Panc1 (cell line): ENCODE measurements around the gene PHLPP1. TPM values are rescaled to one million over a fixed set of nuclear protein-coding genes. Genes with fewer than 3 reads are reported as not detected.

ENCODE experiments used
- ATAC-seq: fragments of 200-7000 bp; cut with Tn5 transposase; 2 replicates; pipeline ENCODE4 v1.9.1; 2020; ENCODE audit warnings: mild to moderate bottlenecking, moderate library complexity
- BruUV-seq: library from RNA; stranded (reverse); fragments of 400-500 nt; replicated peaks from 2 replicates; lab custom pipeline; 2021; lab: Mats Ljungman, UMichigan
- CTCF ChIA-PET: fragments of 300-600 bp; sonication (Branson Sonifier 250); formaldehyde crosslinking; loops from one replicate; lab custom pipeline; 2022; ENCODE audit warnings: antibody characterized with exemption; lab: Charles Lee
- POLR2A ChIA-PET: fragments of 300-600 bp; sonication (Branson Sonifier 250); formaldehyde crosslinking; loops from one replicate; lab custom pipeline; 2022; ENCODE audit warnings: antibody characterized with exemption; lab: Charles Lee
- DNase-seq: peaks from one replicate; pipeline ENCODE4 v3.0.0-alpha.2; 2010; ENCODE audit warnings: low read depth, low spot score
- H3K27ac ChIP-seq: 2 replicates; pipeline ENCODE4 v1.5.1; 2011; ENCODE audit warnings: mild to moderate bottlenecking, low read length, inconsistent platforms
- H3K27me3 ChIP-seq: fragments of 200-500 bp; sonication (Bioruptor generic); 2 replicates; pipeline ENCODE4 v1.6.0; 2014; ENCODE audit warnings: low read length, inconsistent platforms; ENCODE audit not compliant: control insufficient read depth, insufficient read depth
- H3K36me3 ChIP-seq: fragments of 200-500 bp; sonication (Bioruptor generic); 2 replicates; pipeline ENCODE4 v1.5.1; 2014; ENCODE audit warnings: inconsistent platforms, mild to moderate bottlenecking, low read length, moderate library complexity; ENCODE audit not compliant: control insufficient read depth, insufficient read depth
- H3K4me1 ChIP-seq: 2 replicates; pipeline ENCODE4 v1.5.1; 2011; ENCODE audit warnings: inconsistent platforms, mild to moderate bottlenecking, low read length, moderate library complexity; ENCODE audit not compliant: control insufficient read depth, insufficient read depth
- H3K4me3 ChIP-seq, 2 experiments: 2 replicates each; pipeline ENCODE4 v1.5.1; 2011 to 2012; ENCODE audit warnings: low read depth in 2 of 2, low read length in 2 of 2, mild to moderate bottlenecking in 2 of 2, inconsistent platforms in 1 of 2, moderate library complexity in 1 of 2
- H3K9me3 ChIP-seq: fragments of 200-500 bp; sonication (Bioruptor generic); 2 replicates; pipeline ENCODE4 v1.5.1; 2014; ENCODE audit warnings: low read depth, mild to moderate bottlenecking, inconsistent platforms, low read length, moderate library complexity; ENCODE audit not compliant: control insufficient read depth, insufficient read depth
- POLR2AphosphoS5 ChIP-seq: IDR thresholded peaks from 2 replicates; pipeline ENCODE4 v1.6.1; 2012; ENCODE audit warnings: mild to moderate bottlenecking, low read depth, low read length, moderate library complexity
- SIN3A ChIP-seq: IDR thresholded peaks from 2 replicates; pipeline ENCODE4 v1.6.1; 2012; ENCODE audit warnings: low read depth, mild to moderate bottlenecking, low read length, moderate library complexity, borderline replicate concordance; ENCODE audit not compliant: insufficient read depth
- TCF7L2 ChIP-seq: IDR thresholded peaks from 2 replicates; pipeline ENCODE4 v1.6.1; 2011; ENCODE audit warnings: mild to moderate bottlenecking, low read depth, low read length, inconsistent platforms
- in situ Hi-C: cut with HindIII; loops from 2 replicates; pipeline ENCODE4 v1.10.0; 2016; ENCODE audit warnings: low sequenced_read_pairs, low pct_unique_long_range_greater_than_20kb
- intact Hi-C: fragments of 100-400 bp; cut with micrococcal nuclease; formaldehyde crosslinking; loops from one replicate; pipeline ENCODE4 v1.10.0; 2022; ENCODE audit not compliant: unreplicated experiment
- total RNA-seq: library from RNA; stranded (reverse); gene quantifications from one replicate; pipeline ENCODE4 v1.2.1, GENCODE V29; 2021; ENCODE audit not compliant: unreplicated experiment
- TF ChIP-seq, protein P1 (sequence below), 2 experiments: IDR thresholded peaks; 2 replicates each; pipeline ENCODE4 v1.6.1; 2011 to 2012; ENCODE audit warnings: low read depth in 2 of 2, control low read depth in 1 of 2, low read length in 1 of 2, mild to moderate bottlenecking in 1 of 2, moderate library complexity in 1 of 2; ENCODE audit not compliant: insufficient read depth in 1 of 2
- TF ChIP-seq, protein P2 (sequence below): fragments of 450-650 bp; IDR thresholded peaks from 2 replicates; pipeline ENCODE4 v1.5.1; 2017; ENCODE audit warnings: mild to moderate bottlenecking

Gene PHLPP1
- total RNA-seq, 1 experiment from 2014 or later: 6.3 TPM

DNA sequence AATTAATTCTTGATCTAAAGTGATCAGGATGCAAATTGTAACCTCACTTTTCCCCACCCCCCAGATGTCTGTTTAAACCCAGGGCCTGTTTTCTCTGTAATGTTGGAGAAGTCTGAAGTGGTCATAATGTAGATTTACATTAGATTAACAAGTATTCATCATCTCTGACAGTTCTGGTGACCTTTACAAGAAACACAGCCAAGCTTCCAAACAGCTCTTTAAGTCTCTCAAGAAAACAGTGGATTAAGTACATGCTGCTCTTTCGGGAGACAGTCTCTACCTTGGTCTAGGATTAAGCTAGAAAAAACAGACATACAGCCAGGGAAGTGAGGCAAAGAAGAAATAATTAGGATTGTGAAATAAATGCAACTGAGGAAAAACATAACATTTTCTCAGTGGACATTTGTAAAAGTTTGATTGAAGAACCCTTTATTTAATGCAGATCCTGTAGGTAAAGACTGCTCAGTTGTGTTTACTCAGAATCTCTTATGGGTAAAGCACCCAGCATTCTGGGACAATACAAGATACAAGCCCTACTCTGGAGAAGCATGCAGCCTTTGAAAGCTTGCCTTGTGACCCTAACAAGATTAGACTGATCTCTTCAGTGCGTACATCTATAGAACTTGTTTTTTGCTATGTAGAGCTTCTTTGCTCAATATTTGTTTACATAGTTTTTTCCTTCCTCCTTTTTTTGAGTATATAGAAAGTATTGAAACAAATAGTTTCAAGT lies 203.9 kb downstream of the PHLPP1 start:
- no peak for ATAC-seq
- DNase-seq: no peak
- TF ChIP-seq, protein P1, sequence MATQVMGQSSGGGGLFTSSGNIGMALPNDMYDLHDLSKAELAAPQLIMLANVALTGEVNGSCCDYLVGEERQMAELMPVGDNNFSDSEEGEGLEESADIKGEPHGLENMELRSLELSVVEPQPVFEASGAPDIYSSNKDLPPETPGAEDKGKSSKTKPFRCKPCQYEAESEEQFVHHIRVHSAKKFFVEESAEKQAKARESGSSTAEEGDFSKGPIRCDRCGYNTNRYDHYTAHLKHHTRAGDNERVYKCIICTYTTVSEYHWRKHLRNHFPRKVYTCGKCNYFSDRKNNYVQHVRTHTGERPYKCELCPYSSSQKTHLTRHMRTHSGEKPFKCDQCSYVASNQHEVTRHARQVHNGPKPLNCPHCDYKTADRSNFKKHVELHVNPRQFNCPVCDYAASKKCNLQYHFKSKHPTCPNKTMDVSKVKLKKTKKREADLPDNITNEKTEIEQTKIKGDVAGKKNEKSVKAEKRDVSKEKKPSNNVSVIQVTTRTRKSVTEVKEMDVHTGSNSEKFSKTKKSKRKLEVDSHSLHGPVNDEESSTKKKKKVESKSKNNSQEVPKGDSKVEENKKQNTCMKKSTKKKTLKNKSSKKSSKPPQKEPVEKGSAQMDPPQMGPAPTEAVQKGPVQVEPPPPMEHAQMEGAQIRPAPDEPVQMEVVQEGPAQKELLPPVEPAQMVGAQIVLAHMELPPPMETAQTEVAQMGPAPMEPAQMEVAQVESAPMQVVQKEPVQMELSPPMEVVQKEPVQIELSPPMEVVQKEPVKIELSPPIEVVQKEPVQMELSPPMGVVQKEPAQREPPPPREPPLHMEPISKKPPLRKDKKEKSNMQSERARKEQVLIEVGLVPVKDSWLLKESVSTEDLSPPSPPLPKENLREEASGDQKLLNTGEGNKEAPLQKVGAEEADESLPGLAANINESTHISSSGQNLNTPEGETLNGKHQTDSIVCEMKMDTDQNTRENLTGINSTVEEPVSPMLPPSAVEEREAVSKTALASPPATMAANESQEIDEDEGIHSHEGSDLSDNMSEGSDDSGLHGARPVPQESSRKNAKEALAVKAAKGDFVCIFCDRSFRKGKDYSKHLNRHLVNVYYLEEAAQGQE (IDR thresholded peaks at IDR 0.05; ENCODE audit: insufficient read depth in 1 of 2, low read depth in 2 of 2, low read length in 1 of 2): no peak
- no peak for TF ChIP-seq TCF7L2
- TF ChIP-seq, protein P2, sequence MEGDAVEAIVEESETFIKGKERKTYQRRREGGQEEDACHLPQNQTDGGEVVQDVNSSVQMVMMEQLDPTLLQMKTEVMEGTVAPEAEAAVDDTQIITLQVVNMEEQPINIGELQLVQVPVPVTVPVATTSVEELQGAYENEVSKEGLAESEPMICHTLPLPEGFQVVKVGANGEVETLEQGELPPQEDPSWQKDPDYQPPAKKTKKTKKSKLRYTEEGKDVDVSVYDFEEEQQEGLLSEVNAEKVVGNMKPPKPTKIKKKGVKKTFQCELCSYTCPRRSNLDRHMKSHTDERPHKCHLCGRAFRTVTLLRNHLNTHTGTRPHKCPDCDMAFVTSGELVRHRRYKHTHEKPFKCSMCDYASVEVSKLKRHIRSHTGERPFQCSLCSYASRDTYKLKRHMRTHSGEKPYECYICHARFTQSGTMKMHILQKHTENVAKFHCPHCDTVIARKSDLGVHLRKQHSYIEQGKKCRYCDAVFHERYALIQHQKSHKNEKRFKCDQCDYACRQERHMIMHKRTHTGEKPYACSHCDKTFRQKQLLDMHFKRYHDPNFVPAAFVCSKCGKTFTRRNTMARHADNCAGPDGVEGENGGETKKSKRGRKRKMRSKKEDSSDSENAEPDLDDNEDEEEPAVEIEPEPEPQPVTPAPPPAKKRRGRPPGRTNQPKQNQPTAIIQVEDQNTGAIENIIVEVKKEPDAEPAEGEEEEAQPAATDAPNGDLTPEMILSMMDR: no peak
- no peak for TF ChIP-seq SIN3A
- no peak for TF ChIP-seq POLR2AphosphoS5
- BruUV-seq: no TSS peak
- Histone ChIP-seq H3K36me3 (no peaks in the 10 kb centered on the region), H3K27ac (no peak overlapping the region), H3K4me3 (no peak overlapping the region), H3K27me3 (no peaks in the 10 kb centered on the region), H3K4me1 (no peaks in the 10 kb centered on the region), H3K9me3 (no peaks in the 10 kb centered on the region)
- in situ Hi-C loops (no loop called here), intact Hi-C loops (no loop called here)
- POLR2A ChIA-PET: interaction anchor here (0.6 kb wide), 2 partner anchors 458 to 492 kb away, joined by 4 to 7 read pairs; no protein-coding TSS in a partner anchor
- CTCF ChIA-PET: no interaction called here

DNA sequence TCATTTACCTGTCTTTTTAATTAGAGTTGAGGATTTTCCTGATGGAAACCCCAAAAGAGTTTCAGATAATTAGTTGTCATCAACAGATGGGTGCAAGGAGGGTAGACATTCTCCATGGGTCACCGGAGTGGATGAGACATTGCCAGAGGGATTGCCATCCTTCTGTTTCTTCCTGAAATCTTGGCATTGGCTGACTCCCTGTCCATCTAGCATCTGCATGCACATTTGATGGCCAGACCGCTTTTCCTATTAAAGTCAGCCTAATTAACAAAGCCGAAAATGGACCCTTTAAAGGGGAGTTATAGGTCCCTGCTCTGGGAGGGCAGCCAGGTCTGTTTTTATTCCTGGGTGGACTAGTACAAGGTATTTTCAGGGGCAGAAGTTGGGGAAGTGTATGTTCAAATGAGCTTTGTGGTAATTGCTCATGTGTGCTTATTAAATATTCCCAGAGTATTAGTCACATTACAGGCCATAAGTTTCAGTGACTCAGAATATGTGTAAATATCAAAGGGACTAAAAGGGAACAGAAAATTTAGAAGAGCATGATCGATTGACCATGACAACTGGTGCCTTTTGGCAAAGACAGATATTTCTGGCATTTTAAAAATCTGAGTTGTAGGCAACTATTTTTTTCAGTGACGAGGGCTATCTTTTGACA lies 209.8 kb downstream of the PHLPP1 start:
- Histone ChIP-seq H3K27ac (no peak overlapping the region), H3K4me1 (no peaks in the 10 kb centered on the region), H3K4me3 (no peak overlapping the region), H3K36me3 (no peaks in the 10 kb centered on the region), H3K27me3 (no peaks in the 10 kb centered on the region), H3K9me3 (no peaks in the 10 kb centered on the region)
- no peak for TF ChIP-seq TCF7L2
- TF ChIP-seq, protein P1 (IDR thresholded peaks at IDR 0.05; ENCODE audit: insufficient read depth in 1 of 2, low read depth in 2 of 2, low read length in 1 of 2): no peak
- TF ChIP-seq, protein P2: no peak
- TF ChIP-seq SIN3A: no peak
- TF ChIP-seq POLR2AphosphoS5: no peak
- ATAC-seq (no peak), DNase-seq (no peak)
- POLR2A ChIA-PET: no interaction called here
- in situ Hi-C loops: no loop called here
- intact Hi-C loops: no loop called here
- no TSS peak for BruUV-seq
- CTCF ChIA-PET: no interaction called here
